ENCODE results near the gene EXOC4. TPM values are rescaled to one million over a fixed set of nuclear protein-coding genes. Genes with fewer than 3 reads are reported as not detected.

Gene EXOC4
- total RNA-seq, 1 experiment from 2014 or later = 71.0 TPM

- DNase-seq (ENCODE audit: low read depth, low spot score) (no peak), ATAC-seq (no peak)
- Histone ChIP-seq H3K4me3 (ENCODE audit: low read depth in 2 of 2, low read length in 2 of 2) (no peak overlapping the region), H3K36me3 (ENCODE audit: control insufficient read depth, insufficient read depth, low read length) (no peaks in the 10 kb centered on the region), H3K4me1 (ENCODE audit: control insufficient read depth, insufficient read depth, low read length) (no peaks in the 10 kb centered on the region), H3K27me3 (ENCODE audit: control insufficient read depth, insufficient read depth, low read length) (no peaks in the 10 kb centered on the region), H3K9me3 (ENCODE audit: control insufficient read depth, insufficient read depth, low read depth, low read length) (no peaks in the 10 kb centered on the region), H3K27ac (ENCODE audit: low read length) (no peak overlapping the region)
- POLR2A ChIA-PET = no interaction called here
- CTCF ChIA-PET = no interaction called here
- BruUV-seq (replicated peaks) = no TSS peak
- no peak for TF ChIP-seq CTCF (IDR thresholded peaks at IDR 0.05)
- intact Hi-C loops (cut with micrococcal nuclease; ENCODE audit: unreplicated experiment) = no loop called here
- in situ Hi-C loops (cut with HindIII; ENCODE audit: low pct_unique_long_range_greater_than_20kb, low sequenced_read_pairs) = no loop called here
Measured at GRCh38 chr7:133702078-133702477, 449.2 kb downstream of the EXOC4 start.

GRCh38 chr7:133702960-133703359, 450.1 kb downstream of the EXOC4 start:
- Histone ChIP-seq H3K4me3 (ENCODE audit: low read depth in 2 of 2, low read length in 2 of 2) (no peak overlapping the region), H3K4me1 (ENCODE audit: control insufficient read depth, insufficient read depth, low read length) (no peaks in the 10 kb centered on the region), H3K27me3 (ENCODE audit: control insufficient read depth, insufficient read depth, low read length) (no peaks in the 10 kb centered on the region), H3K9me3 (ENCODE audit: control insufficient read depth, insufficient read depth, low read depth, low read length) (no peaks in the 10 kb centered on the region), H3K27ac (ENCODE audit: low read length) (no peak overlapping the region), H3K36me3 (ENCODE audit: control insufficient read depth, insufficient read depth, low read length) (no peaks in the 10 kb centered on the region)
- ATAC-seq (no peak), DNase-seq (ENCODE audit: low read depth, low spot score) (no peak)
- BruUV-seq (replicated peaks) = no TSS peak
- CTCF ChIA-PET = no interaction called here
- intact Hi-C loops (cut with micrococcal nuclease; ENCODE audit: unreplicated experiment) = no loop called here
- in situ Hi-C loops (cut with HindIII; ENCODE audit: low pct_unique_long_range_greater_than_20kb, low sequenced_read_pairs) = no loop called here
- TF ChIP-seq SIN3A (IDR thresholded peaks at IDR 0.05; ENCODE audit: borderline replicate concordance, insufficient read depth, low read depth, low read length) (no peak), REST (IDR thresholded peaks at IDR 0.05; ENCODE audit: insufficient read depth in 1 of 2, low read depth in 2 of 2, low read length in 1 of 2) (no peak), CTCF (IDR thresholded peaks at IDR 0.05) (no peak), TCF7L2 (IDR thresholded peaks at IDR 0.05; ENCODE audit: low read depth, low read length) (no peak), POLR2AphosphoS5 (IDR thresholded peaks at IDR 0.05; ENCODE audit: low read depth, low read length) (no peak)
- POLR2A ChIA-PET = no interaction called here

GRCh38 chr7:133703547-133703946, 450.7 kb downstream of the EXOC4 start:
- ChIA-PET CTCF (no interaction called here), POLR2A (no interaction called here)
- Histone ChIP-seq H3K4me3 (ENCODE audit: low read depth in 2 of 2, low read length in 2 of 2) (no peak overlapping the region), H3K9me3 (ENCODE audit: control insufficient read depth, insufficient read depth, low read depth, low read length) (no peaks in the 10 kb centered on the region), H3K36me3 (ENCODE audit: control insufficient read depth, insufficient read depth, low read length) (no peaks in the 10 kb centered on the region), H3K27ac (ENCODE audit: low read length) (no peak overlapping the region), H3K27me3 (ENCODE audit: control insufficient read depth, insufficient read depth, low read length) (no peaks in the 10 kb centered on the region), H3K4me1 (ENCODE audit: control insufficient read depth, insufficient read depth, low read length) (no peaks in the 10 kb centered on the region)
- BruUV-seq (replicated peaks) = no TSS peak
- intact Hi-C loops (cut with micrococcal nuclease; ENCODE audit: unreplicated experiment) (no loop called here), in situ Hi-C loops (cut with HindIII; ENCODE audit: low pct_unique_long_range_greater_than_20kb, low sequenced_read_pairs) (no loop called here)
- ATAC-seq (no peak), DNase-seq (ENCODE audit: low read depth, low spot score) (no peak)
- TF ChIP-seq TCF7L2 (IDR thresholded peaks at IDR 0.05; ENCODE audit: low read depth, low read length) (no peak), POLR2AphosphoS5 (IDR thresholded peaks at IDR 0.05; ENCODE audit: low read depth, low read length) (no peak), CTCF (IDR thresholded peaks at IDR 0.05) (no peak), SIN3A (IDR thresholded peaks at IDR 0.05; ENCODE audit: borderline replicate concordance, insufficient read depth, low read depth, low read length) (no peak), REST (IDR thresholded peaks at IDR 0.05; ENCODE audit: insufficient read depth in 1 of 2, low read depth in 2 of 2, low read length in 1 of 2) (no peak)

All from Panc1 (cell line).